HG02981 (cell line): ENCODE data around the gene IL4R.
"Not testable (repeated sequence)": the region's sequence is repeated elsewhere in the genome, so short reads cannot be mapped to it uniquely, and the experiment has no call there.

Experiments used
- ATAC-seq: cut with Tn5 transposase; IDR thresholded peaks from one replicate; pipeline ENCODE4 v1.9.1; 2021; ENCODE audit warnings: mild to moderate bottlenecking, moderate library complexity; ENCODE audit not compliant: unreplicated experiment

The IL4R gene

GRCh38 chr16:27377666-27378485, 64.1 kb downstream of the IL4R start:
- no peak for ATAC-seq

DNA sequence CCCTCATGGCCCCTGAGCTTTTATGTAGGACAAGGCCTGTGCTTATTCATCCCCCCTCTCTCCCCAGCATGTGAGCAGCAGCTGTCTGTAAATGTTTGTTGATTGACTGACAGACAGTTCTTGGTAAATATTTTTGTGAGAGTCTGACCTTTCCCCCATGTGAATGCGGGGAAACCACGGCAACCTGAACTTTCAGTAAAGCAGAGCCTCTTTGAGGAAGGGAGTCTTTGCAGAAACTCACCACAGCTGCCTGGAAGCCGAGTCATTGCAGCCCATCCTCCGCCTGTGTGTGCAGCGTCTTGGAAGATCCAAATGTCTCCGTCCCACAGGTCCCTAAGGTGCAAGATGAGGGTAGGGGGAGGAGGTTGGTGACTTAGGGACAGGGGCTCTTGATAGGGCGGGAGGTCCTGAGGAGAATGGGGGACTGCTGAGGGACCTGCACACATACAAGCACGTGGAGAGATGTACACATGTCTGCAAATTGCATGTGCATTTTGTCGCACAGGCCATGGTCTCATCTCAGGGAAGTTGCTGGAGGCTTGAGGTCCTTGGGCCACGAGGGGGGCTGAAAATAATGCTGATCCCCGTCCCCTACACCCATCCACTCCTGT, 65.2 kb downstream of the IL4R start:
- ATAC-seq, result no peak

DNA sequence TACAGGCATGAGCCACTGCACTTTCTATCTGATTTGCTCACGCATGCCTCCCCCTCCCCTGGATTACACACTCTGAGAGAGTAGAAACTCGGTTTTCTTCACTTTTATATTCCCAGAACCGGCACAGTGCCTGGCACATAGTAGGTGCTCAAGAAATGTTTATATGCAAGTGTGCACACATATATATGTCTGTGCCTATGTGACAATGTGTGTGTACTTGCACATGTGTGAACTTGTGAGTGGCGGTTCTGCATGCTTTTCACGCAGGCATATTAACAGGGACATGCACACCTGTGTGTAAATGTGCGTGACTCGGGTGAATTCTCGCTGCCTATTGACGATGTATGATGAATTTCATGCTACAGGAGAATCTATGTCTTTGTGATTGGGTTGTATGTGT, 66.1 kb downstream of the IL4R start:
- no peak for ATAC-seq

GRCh38 chr16:27381236-27381635, 67.5 kb downstream of the IL4R start:
- ATAC-seq, result no peak

- no peak for ATAC-seq
Observed at GRCh38 chr16:27381974-27382855, 68.4 kb downstream of the IL4R start.

DNA sequence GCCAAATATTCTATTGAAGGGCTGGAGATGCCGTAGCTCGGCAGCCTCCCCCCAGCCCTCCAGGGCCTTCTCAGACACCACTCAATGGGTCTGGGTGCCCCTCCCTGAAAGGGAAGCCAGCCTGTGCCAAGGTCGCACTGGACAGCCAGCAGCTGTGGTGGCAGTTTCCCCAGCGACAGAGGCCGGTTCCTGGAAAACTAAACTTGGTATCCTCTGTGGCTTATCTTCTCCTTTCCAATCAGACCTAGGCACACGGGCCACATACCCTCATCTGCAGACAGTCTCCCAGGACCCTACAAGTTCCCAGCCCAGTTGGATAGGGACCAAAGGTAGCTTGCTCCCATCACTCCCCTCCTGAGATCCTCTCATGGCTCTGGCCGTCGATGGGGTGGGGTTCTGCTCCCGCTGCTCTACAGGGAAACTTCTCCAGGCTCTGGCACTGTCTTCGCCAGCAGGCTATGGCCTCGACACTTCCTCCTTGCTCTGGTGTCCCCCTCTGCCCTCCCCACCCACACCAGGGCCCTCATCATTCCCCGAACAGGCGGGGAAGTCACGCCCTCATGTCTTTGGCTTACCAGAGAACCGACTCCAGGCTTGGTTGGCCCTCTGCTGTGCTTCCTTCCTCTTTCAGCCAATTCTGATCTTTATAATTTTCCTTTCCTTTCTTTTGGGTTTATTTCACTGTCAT, 69.9 kb downstream of the IL4R start:
- no peak for ATAC-seq

- no peak for ATAC-seq
Observed at GRCh38 chr16:27384425-27384824, 70.7 kb downstream of the IL4R start.

GRCh38 chr16:27385398-27385797, 71.6 kb downstream of the IL4R start:
- no peak for ATAC-seq

- no peak for ATAC-seq
Observed at GRCh38 chr16:27386674-27387073, 72.9 kb downstream of the IL4R start.

GRCh38 chr16:27387724-27388123, 74.0 kb downstream of the IL4R start:
- ATAC-seq, result peak; percentile 85

DNA sequence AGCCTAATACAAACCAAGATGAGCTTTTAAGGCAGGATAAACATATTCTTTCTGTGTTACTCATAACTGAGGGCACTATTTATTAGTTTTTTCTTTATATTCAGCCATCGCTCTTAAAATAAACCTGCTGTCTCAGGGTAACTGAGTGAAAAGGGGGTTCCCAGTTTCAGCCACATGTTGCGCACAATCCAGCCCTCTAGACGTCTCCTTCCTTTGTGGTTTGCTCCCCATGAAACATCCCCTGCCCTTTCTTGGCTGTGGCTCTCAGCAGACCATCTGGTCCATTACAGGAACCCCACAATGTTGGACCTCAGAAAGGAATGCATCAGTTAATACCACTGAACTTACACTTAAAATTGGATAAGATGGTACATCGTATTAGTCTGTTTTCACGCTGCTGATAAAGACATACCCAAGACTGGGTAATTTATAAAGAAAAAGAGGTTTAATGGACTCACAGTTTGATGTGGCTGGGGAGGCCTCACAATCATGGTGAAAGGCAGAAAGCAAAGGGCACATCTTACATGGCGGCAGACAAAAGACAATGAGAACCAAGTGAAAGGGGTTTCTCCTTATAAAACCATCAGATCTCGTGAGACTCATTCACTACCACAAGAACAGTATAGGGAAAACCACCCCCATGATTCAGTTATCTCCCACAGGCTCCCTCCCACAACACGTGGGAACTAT, 75.6 kb downstream of the IL4R start:
- ATAC-seq, result no peak

GRCh38 chr16:27390151-27390550, 76.4 kb downstream of the IL4R start:
- no peak for ATAC-seq

GRCh38 chr16:27392671-27393070, 78.9 kb downstream of the IL4R start:
- ATAC-seq, result no peak

- no peak for ATAC-seq
Observed at GRCh38 chr16:27394516-27394915, 80.7 kb downstream of the IL4R start.

GRCh38 chr16:27398341-27398893, 84.6 kb downstream of the IL4R start:
- not testable (repeated sequence) for ATAC-seq

- ATAC-seq, result peak; percentile 31
Observed at GRCh38 chr16:27398894-27399853, 85.4 kb downstream of the IL4R start.

DNA sequence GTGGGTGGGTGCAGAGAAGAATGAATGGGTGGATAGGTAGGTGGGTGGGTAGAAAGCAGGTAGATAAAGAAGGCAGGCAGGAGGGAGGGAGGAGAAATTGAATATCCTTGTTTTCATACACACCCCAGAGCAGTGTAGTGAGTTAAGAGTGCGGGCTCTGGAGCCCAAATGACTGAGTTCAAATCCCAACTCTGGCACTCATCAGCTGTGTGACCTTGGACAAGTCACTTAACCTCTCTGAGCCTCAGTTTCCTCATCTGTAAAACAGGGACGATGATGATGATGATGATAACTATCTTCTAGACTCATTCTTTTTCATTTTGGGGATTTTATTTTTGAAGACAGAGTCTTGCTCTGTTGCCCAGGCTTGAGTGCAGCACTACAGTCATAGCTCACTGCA, 86.2 kb downstream of the IL4R start:
- no peak for ATAC-seq

DNA sequence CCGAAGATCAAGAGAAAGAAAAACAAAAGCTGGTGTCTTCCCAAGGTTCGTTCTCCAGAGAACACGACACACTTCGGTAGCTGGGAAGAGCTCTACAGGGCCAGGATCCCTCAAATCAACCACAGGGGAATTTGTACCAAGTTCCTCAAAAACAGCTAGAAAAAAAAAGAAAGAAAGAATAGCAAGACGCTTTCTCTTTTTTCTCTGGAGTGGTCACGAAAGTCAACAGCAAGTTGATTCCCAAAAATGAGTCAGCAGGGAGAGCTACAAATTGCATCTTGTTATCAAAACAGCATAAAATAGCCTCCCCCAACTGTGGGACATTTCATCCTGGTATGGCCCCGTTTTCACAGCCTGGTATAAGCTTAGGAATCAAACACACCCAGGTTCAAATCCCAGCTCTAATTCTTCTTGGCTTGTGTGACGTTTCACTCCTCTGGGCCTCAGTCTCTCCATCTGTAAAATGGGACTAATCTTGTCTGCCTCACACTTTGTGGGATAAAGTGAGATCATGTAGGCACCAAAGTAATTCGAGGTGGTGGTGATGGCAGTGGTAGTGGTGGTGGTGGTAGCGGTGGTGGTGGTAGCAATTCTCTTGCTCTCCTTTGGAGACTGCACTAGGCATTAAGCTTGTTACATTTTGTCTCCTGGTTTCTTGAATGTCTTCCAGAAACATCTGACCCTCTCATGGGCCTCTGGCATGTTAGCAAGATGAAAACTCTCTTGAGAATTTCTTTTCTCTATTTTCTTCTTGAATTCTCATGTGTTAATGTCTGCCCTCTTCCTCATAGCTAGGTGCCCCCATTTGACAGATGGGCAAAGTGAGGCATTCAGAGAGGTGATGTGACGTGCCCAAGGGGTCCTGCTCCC, 87.2 kb downstream of the IL4R start:
- no peak for ATAC-seq
